D721Med (cell line): ENCODE measurements around the gene MCTP2.

ENCODE experiments used
- DNase-seq: peaks from one replicate; pipeline ENCODE4 v3.0.0; 2011; ENCODE audit warnings: low spot score; ENCODE audit not compliant: insufficient read length
- FAIRE-seq: peaks from 2 replicates; lab custom pipeline; 2011; peaks lifted over from hg19 to GRCh38; lab: Jason Lieb, UNC
- CTCF ChIP-seq: IDR thresholded peaks from 2 replicates; pipeline ENCODE4 v1.5.1; 2012; ENCODE audit warnings: mild to moderate bottlenecking, control low read depth; ENCODE audit not compliant: insufficient read depth; ENCODE audit errors: missing control alignments

Gene MCTP2

DNA sequence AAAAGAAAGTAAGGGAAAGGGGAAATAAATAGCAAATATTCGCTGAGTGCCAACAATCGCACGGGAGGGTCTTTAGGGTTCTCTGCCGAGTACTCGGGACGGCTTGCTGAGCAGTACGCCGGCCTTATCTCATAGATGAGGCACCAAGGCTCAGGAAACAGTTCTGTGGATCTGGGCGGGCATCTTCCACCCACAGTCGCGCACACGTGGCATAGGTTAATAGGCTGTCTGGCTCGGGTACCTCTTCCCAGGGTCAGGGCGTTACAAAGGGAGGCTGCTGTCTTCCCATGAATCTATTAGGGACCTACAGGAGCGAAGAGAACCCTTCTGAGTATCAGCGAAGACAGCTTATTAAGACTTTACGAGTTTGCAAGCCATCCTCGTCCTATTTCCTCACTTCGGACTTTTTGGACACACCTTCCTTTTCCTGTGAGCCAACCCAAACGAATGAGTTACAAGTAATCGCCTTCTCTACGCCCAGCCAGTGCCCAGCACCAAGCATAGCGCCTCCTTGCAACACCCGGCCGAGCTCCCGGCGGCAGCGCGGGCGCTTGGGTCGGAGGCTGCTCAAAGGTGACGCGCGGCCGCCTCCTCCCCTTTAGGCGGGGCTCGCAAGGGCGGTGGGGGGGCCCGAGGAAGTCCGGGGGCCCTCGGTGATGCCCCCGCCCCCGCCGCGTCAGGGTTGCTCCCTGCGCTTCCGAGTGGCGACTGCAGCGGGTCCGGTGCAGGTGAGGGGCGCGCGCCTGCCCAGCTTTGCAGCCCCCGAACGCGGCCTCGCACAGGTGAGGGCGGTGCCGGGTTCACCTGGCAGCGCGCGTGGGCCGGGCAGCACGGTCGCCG is at the start of gene MCTP2:
Gene MCTP2 (plus strand): TSS at position 679 of the 840 bp plus-strand sequence. CDS start 66,705 bp downstream, outside the sequence.
- DNase-seq: no peak
- FAIRE-seq: no peak

GRCh38 chr15:94182883-94183282 is 48.5 kb upstream of the MCTP2 start:
- no peak for TF ChIP-seq CTCF
- FAIRE-seq (no peak), DNase-seq (no peak)

More for the DNA sequence above, at the start of gene MCTP2:
- no peak for TF ChIP-seq CTCF

DNA sequence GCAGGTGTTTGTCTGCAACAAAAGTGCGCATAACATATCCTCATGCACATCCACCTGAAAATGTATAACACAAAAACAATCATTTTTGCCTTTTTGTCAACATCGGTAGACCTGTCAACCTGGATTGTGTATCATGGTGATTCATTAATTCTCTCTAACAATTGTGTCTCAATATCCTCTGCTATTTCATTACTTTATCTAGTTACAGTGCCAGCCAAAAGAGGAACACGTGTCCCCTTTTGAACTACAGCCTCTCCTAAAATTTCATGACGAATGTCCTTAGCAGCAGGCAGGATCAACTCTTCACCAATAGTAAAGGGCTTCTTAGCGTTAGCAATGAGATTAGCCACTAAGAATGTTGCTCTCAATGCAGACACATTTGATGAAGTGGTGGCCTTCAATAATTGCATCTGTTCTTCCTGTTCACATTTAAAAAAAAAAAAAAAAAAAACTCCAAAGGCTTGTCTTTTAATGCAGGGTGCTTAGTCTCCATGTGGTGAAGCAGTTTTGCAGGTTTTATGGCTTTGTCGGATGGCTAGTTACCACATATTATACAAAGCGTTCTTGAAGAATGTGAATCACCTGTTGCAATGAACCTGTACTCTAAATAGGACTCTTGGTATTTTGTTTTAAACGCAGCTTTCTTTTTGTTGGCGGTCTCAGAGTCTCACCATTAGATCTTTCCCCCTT is 45.7 kb upstream of the MCTP2 start:
- TF ChIP-seq CTCF: no peak
- DNase-seq (no peak), FAIRE-seq (no peak)

- no peak for FAIRE-seq
- TF ChIP-seq CTCF: no peak
- no peak for DNase-seq
Observed at GRCh38 chr15:94186770-94187331, 44.5 kb upstream of the MCTP2 start.

GRCh38 chr15:94193906-94194305 is 37.5 kb upstream of the MCTP2 start:
- FAIRE-seq: no peak
- no peak for TF ChIP-seq CTCF
- DNase-seq: no peak

GRCh38 chr15:94196531-94196930 is 34.8 kb upstream of the MCTP2 start:
- FAIRE-seq: no peak
- no peak for DNase-seq
- no peak for TF ChIP-seq CTCF
